Left ventricle myocardium inferior (tissue), 1 donor: ENCODE data around the gene AHCY. TPM values are rescaled to one million over a fixed set of nuclear protein-coding genes. Genes with fewer than 3 reads are reported as not detected.
"Not testable (repeated sequence)": the region's sequence is repeated elsewhere in the genome, so short reads cannot be mapped to it uniquely, and the experiment has no call there.

Experiments
- DNase-seq: peaks from one replicate; pipeline ENCODE4 v3.0.0-alpha.2; 2020
- H3K27ac ChIP-seq: fragments of 200-600 bp; replicated peaks from 2 replicates; pipeline ENCODE4 v1.8.0; 2021
- H3K27me3 ChIP-seq: fragments of 200-600 bp; 2 replicates; pipeline ENCODE4 v1.8.0; 2021; ENCODE audit warnings: low read depth
- H3K36me3 ChIP-seq: fragments of 200-600 bp; 2 replicates; pipeline ENCODE4 v1.8.0; 2021
- H3K4me1 ChIP-seq: fragments of 200-600 bp; 2 replicates; pipeline ENCODE4 v1.8.0; 2021
- H3K4me3 ChIP-seq: fragments of 200-600 bp; 2 replicates; pipeline ENCODE4 v1.8.0; 2021; ENCODE audit warnings: mild to moderate bottlenecking, moderate library complexity
- H3K9me3 ChIP-seq: fragments of 200-600 bp; replicated peaks from 2 replicates; pipeline ENCODE4 v1.8.0; 2021
- CTCF ChIP-seq: fragments of 200-600 bp; IDR thresholded peaks from 2 replicates; pipeline ENCODE4 v1.8.0; 2021; ENCODE audit warnings: antibody characterized with exemption, mild to moderate bottlenecking, borderline replicate concordance
- intact Hi-C: fragments of 100-400 bp; cut with micrococcal nuclease; formaldehyde crosslinking; loops from one replicate; pipeline ENCODE4 v1.11.0; 2022
- total RNA-seq: library from RNA; stranded (reverse); fragmentation: NEBNext Ultra II Directional; extraction: Animal tissue kit (Norgen Biotek cat#: 25700); gene quantifications from one replicate; pipeline ENCODE4 v1.2.1, GENCODE V29; 2021
- donor health status: DM: no; HTN: yes; CAD: no; lungs with severe emphysema.

AHCY gene
- total RNA-seq, 1 donor from 2014 or later, result 66.2 TPM

- no peaks in the 10 kb centered on the region for H3K27me3 ChIP-seq
- TF ChIP-seq CTCF, result no peak
- H3K9me3 ChIP-seq, result no peaks in the 10 kb centered on the region
- H3K36me3 ChIP-seq, result no peaks in the 10 kb centered on the region
- H3K27ac ChIP-seq, result no peak overlapping the region
- no peak overlapping the region for H3K4me3 ChIP-seq
- H3K4me1 ChIP-seq, result no peaks in the 10 kb centered on the region
- intact Hi-C loops, result no loop called here
- no peak for DNase-seq
These were observed 41.1 kb upstream of the AHCY start for GRCh38 chr20:34344238-34344637.

GRCh38 chr20:34343458-34344211 is 40.5 kb upstream of the AHCY start:
- no peak for TF ChIP-seq CTCF
- H3K4me3 ChIP-seq, result no peak overlapping the region
- no peaks in the 10 kb centered on the region for H3K27me3 ChIP-seq
- H3K9me3 ChIP-seq, result no peaks in the 10 kb centered on the region
- DNase-seq, result no peak
- intact Hi-C loops, result no loop called here
- H3K4me1 ChIP-seq, result no peaks in the 10 kb centered on the region
- H3K27ac ChIP-seq, result no peak overlapping the region
- H3K36me3 ChIP-seq, result no peaks in the 10 kb centered on the region

- intact Hi-C loops, result not testable (repeated sequence)
These were observed 38.0 kb upstream of the AHCY start for GRCh38 chr20:34341199-34341598.

GRCh38 chr20:34340726-34341125 is 37.6 kb upstream of the AHCY start:
- H3K27ac ChIP-seq, H3K36me3 ChIP-seq, H3K27me3 ChIP-seq, H3K9me3 ChIP-seq, H3K4me1 ChIP-seq, intact Hi-C loops, DNase-seq, H3K4me3 ChIP-seq: not testable (repeated sequence)

More at GRCh38 chr20:34341199-34341598, 38.0 kb upstream of the AHCY start:
- H3K4me3 ChIP-seq, H3K27me3 ChIP-seq, H3K27ac ChIP-seq, H3K9me3 ChIP-seq, H3K4me1 ChIP-seq, DNase-seq, H3K36me3 ChIP-seq: not testable (repeated sequence)

- TF ChIP-seq CTCF, result no peak
- no peaks in the 10 kb centered on the region for H3K9me3 ChIP-seq
- intact Hi-C loops, result no loop called here
- no peak for DNase-seq
- H3K4me3 ChIP-seq, result no peak overlapping the region
- H3K27me3 ChIP-seq, result no peaks in the 10 kb centered on the region
- H3K4me1 ChIP-seq, result no peaks in the 10 kb centered on the region
- H3K27ac ChIP-seq, result no peak overlapping the region
- H3K36me3 ChIP-seq, result no peaks in the 10 kb centered on the region
These were observed 35.0 kb upstream of the AHCY start for GRCh38 chr20:34337982-34338726.

- no peak for DNase-seq
- Histone ChIP-seq H3K9me3 (no peaks in the 10 kb centered on the region), H3K27me3 (no peaks in the 10 kb centered on the region), H3K36me3 (no peaks in the 10 kb centered on the region), H3K4me1 (no peaks in the 10 kb centered on the region), H3K4me3 (no peak overlapping the region), H3K27ac (no peak overlapping the region)
- intact Hi-C loops, result no loop called here
- TF ChIP-seq CTCF, result no peak
These were observed 34.4 kb upstream of the AHCY start for GRCh38 chr20:34337544-34337943.
